Purkinje cell (primary cell): ENCODE data around the gene BYSL. TPM values are rescaled to one million over a fixed set of nuclear protein-coding genes. Genes with fewer than 3 reads are reported as not detected.

Experiments
- polyA plus RNA-seq: library from polyadenylated mRNA; unstranded; fragments of >200 nt; fragmentation: Nextera tagmentation; gene quantifications from 2 replicates; pipeline ENCODE4 v1.2.1, GENCODE V29; 2014

Gene BYSL
- polyA plus RNA-seq: 9.8 and 13.2 TPM in 2 replicates

GRCh38 chr6:41920921-41921711, at the start of gene BYSL, which contains the start of gene MED20:
Gene BYSL, plus strand, starts transcription at chr6:41921499. Its CDS starts 64 bp downstream, at chr6:41921563.
Gene MED20, minus strand, starts transcription at chr6:41921139. Its CDS starts 121 bp downstream, at chr6:41921018.

GRCh38 chr6:41895300-41896233, 25.7 kb upstream of the BYSL start, which contains the start of gene USP49:
Gene USP49, minus strand, starts transcription at chr6:41895375. Its CDS starts 88,392 bp downstream, at chr6:41806983.

GRCh38 chr6:41941280-41942066, 20.2 kb downstream of the BYSL start, which contains the start of gene CCND3:
Gene CCND3, minus strand, starts transcription at chr6:41941808. Its CDS starts 159 bp downstream, at chr6:41941649.

Other genes with a start within 250 kb of the BYSL start
- not detected in 2 replicates for gene TFEB, start 185.9 kb upstream of the BYSL start, polyA plus RNA-seq
- gene PGC, start 174.1 kb upstream of the BYSL start, polyA plus RNA-seq: not detected in 2 replicates
- gene FRS3, start 141.6 kb upstream of the BYSL start, polyA plus RNA-seq: 1.0 and 1.4 TPM in 2 replicates
- gene PRICKLE4, start 140.7 kb upstream of the BYSL start, polyA plus RNA-seq: not detected in 2 replicates
- gene TOMM6, start 133.8 kb upstream of the BYSL start, polyA plus RNA-seq: 535 and 586 TPM in 2 replicates
- 0.95 and 1.0 TPM in 2 replicates for gene USP49, start 26.1 kb upstream of the BYSL start, polyA plus RNA-seq
- gene MED20, start 360 bp upstream of the BYSL start, polyA plus RNA-seq: 3.2 and 3.3 TPM in 2 replicates
- gene CCND3, start 20.3 kb downstream of the BYSL start, polyA plus RNA-seq: 6.4 and 11.7 TPM in 2 replicates
- 14.6 and 20.1 TPM in 2 replicates for gene TAF8, start 129.0 kb downstream of the BYSL start, polyA plus RNA-seq
- not detected in 2 replicates for gene C6orf132, start 221.1 kb downstream of the BYSL start, polyA plus RNA-seq